Measurements from ENCODE around the gene PTCD1.

PTCD1 gene

GRCh38 chr7:99404977-99405320 lies 33.6 kb downstream of the PTCD1 start:
- no peaks in the 10 kb centered on the region for H3K9me3 ChIP-seq (ENCODE audit: control insufficient read depth, insufficient read depth, low read length)
- H3K27me3 ChIP-seq (ENCODE audit: control insufficient read depth, low read length) = no peaks in the 10 kb centered on the region
- peaks cover 22% of the 10 kb centered on the region for H3K4me1 ChIP-seq (ENCODE audit: control insufficient read depth, low read length)
- no peak overlapping the region for H3K4me3 ChIP-seq (ENCODE audit: low read length)
- peaks cover 26% of the 10 kb centered on the region for H4K20me1 ChIP-seq (ENCODE audit: control insufficient read depth, insufficient read depth, low read depth, low read length)
- peaks cover 81% of the 10 kb centered on the region for H3K36me3 ChIP-seq (ENCODE audit: control insufficient read depth, low read length)
- no peaks in the 10 kb centered on the region for H3K9me2 ChIP-seq (replicated peaks; ENCODE audit: control insufficient read depth, low read length)
- H3K27ac ChIP-seq (ENCODE audit: low read depth, low read length) = no peak overlapping the region
- TF ChIP-seq CTCF (IDR thresholded peaks at IDR 0.05; ENCODE audit: low read depth, low read length, poor library complexity, severe bottlenecking) (no peak), EZH2phosphoT487 (IDR thresholded peaks at IDR 0.05; ENCODE audit: borderline replicate concordance, low read length) (no peak)
- peaks cover 8% of the 10 kb centered on the region; the same call in 1 of the 2 replicates for H3F3A ChIP-seq (ENCODE audit: control insufficient read depth, insufficient read depth)
- no peak overlapping the region for H3K4me2 ChIP-seq (ENCODE audit: low read length)
- peaks cover 77% of the 10 kb centered on the region for H3K79me2 ChIP-seq (ENCODE audit: control insufficient read depth, low read length)

- H3K9me2 ChIP-seq (replicated peaks; ENCODE audit: control insufficient read depth, low read length) = no peaks in the 10 kb centered on the region
- no peaks in the 10 kb centered on the region for H3K9me3 ChIP-seq (ENCODE audit: control insufficient read depth, insufficient read depth, low read length)
- no peak overlapping the region for H3K4me3 ChIP-seq (ENCODE audit: low read length)
- no peak overlapping the region for H3K27ac ChIP-seq (ENCODE audit: low read depth, low read length)
- H3K79me2 ChIP-seq (ENCODE audit: control insufficient read depth, low read length) = peaks cover 72% of the 10 kb centered on the region
- H3K36me3 ChIP-seq (ENCODE audit: control insufficient read depth, low read length) = peaks cover 84% of the 10 kb centered on the region
- TF ChIP-seq CTCF (IDR thresholded peaks at IDR 0.05; ENCODE audit: low read depth, low read length, poor library complexity, severe bottlenecking) (no peak), EZH2phosphoT487 (IDR thresholded peaks at IDR 0.05; ENCODE audit: borderline replicate concordance, low read length) (no peak)
- no peaks in the 10 kb centered on the region for H3K27me3 ChIP-seq (ENCODE audit: control insufficient read depth, low read length)
- peaks cover 8% of the 10 kb centered on the region; the same call in 1 of the 2 replicates for H3F3A ChIP-seq (ENCODE audit: control insufficient read depth, insufficient read depth)
- H3K4me2 ChIP-seq (ENCODE audit: low read length) = no peak overlapping the region
- H4K20me1 ChIP-seq (ENCODE audit: control insufficient read depth, insufficient read depth, low read depth, low read length) = peaks cover 21% of the 10 kb centered on the region
- peaks cover 18% of the 10 kb centered on the region for H3K4me1 ChIP-seq (ENCODE audit: control insufficient read depth, low read length)
Measured at GRCh38 chr7:99404235-99404976, 34.2 kb downstream of the PTCD1 start.

GRCh38 chr7:99403764-99404163 lies 34.8 kb downstream of the PTCD1 start:
- peaks cover 10% of the 10 kb centered on the region for H3F3A ChIP-seq (ENCODE audit: control insufficient read depth, insufficient read depth)
- no peaks in the 10 kb centered on the region for H3K9me3 ChIP-seq (ENCODE audit: control insufficient read depth, insufficient read depth, low read length)
- peaks cover 65% of the 10 kb centered on the region for H3K79me2 ChIP-seq (ENCODE audit: control insufficient read depth, low read length)
- peaks cover 26% of the 10 kb centered on the region for H4K20me1 ChIP-seq (ENCODE audit: control insufficient read depth, insufficient read depth, low read depth, low read length)
- H3K4me3 ChIP-seq (ENCODE audit: low read length) = no peak overlapping the region
- no peaks in the 10 kb centered on the region for H3K27me3 ChIP-seq (ENCODE audit: control insufficient read depth, low read length)
- H3K27ac ChIP-seq (ENCODE audit: low read depth, low read length) = no peak overlapping the region
- H3K4me2 ChIP-seq (ENCODE audit: low read length) = no peak overlapping the region
- H3K4me1 ChIP-seq (ENCODE audit: control insufficient read depth, low read length) = peaks cover 18% of the 10 kb centered on the region
- peaks cover 86% of the 10 kb centered on the region for H3K36me3 ChIP-seq (ENCODE audit: control insufficient read depth, low read length)
- H3K9me2 ChIP-seq (replicated peaks; ENCODE audit: control insufficient read depth, low read length) = no peaks in the 10 kb centered on the region
- no peak for TF ChIP-seq EZH2phosphoT487 (IDR thresholded peaks at IDR 0.05; ENCODE audit: borderline replicate concordance, low read length)
- no peak for TF ChIP-seq CTCF (IDR thresholded peaks at IDR 0.05; ENCODE audit: low read depth, low read length, poor library complexity, severe bottlenecking)

Measured in DOHH2 (cell line).